Jurkat, Clone E6-1 (cell line): ENCODE measurements around the gene ISM1.

ENCODE experiments used
- DNase-seq: peaks from one replicate; pipeline ENCODE4 v3.0.0-alpha.2; 2011; ENCODE audit warnings: low read depth, low spot score
- H3K4me3 ChIP-seq: 2 replicates; pipeline ENCODE4 v1.5.1; 2011; ENCODE audit warnings: mild to moderate bottlenecking, low read length, control low read depth, moderate library complexity

Gene ISM1

GRCh38 chr20:13295637-13296036 is 74.6 kb downstream of the ISM1 start:
- no peak overlapping the region for H3K4me3 ChIP-seq
- no peak for DNase-seq

GRCh38 chr20:13296070-13296469 is 75.0 kb downstream of the ISM1 start:
- no peak for DNase-seq
- H3K4me3 ChIP-seq, result no peak overlapping the region

GRCh38 chr20:13297147-13297899 is 76.2 kb downstream of the ISM1 start:
- DNase-seq, result no peak
- H3K4me3 ChIP-seq, result no peak overlapping the region

GRCh38 chr20:13298692-13299373 is 77.8 kb downstream of the ISM1 start:
- no peak overlapping the region for H3K4me3 ChIP-seq
- DNase-seq, result no peak

GRCh38 chr20:13299401-13299800 is 78.3 kb downstream of the ISM1 start:
- H3K4me3 ChIP-seq, result no peak overlapping the region
- no peak for DNase-seq

GRCh38 chr20:13301596-13301995 is 80.5 kb downstream of the ISM1 start:
- H3K4me3 ChIP-seq, result no peak overlapping the region
- no peak for DNase-seq

- H3K4me3 ChIP-seq, result no peak overlapping the region
- DNase-seq, result peak; percentile 43
Observed at GRCh38 chr20:13302647-13303450, 81.8 kb downstream of the ISM1 start.

- H3K4me3 ChIP-seq, result no peak overlapping the region
Observed at GRCh38 chr20:13305284-13305683, 84.2 kb downstream of the ISM1 start.

GRCh38 chr20:13307562-13308163 is 86.6 kb downstream of the ISM1 start:
- H3K4me3 ChIP-seq, result no peak overlapping the region
- no peak for DNase-seq

More at GRCh38 chr20:13305284-13305683, 84.2 kb downstream of the ISM1 start:
- no peak for DNase-seq

- H3K4me3 ChIP-seq, result no peak overlapping the region
- DNase-seq, result no peak
Observed at GRCh38 chr20:13312300-13312699, 91.2 kb downstream of the ISM1 start.

GRCh38 chr20:13313201-13313600 is 92.1 kb downstream of the ISM1 start:
- DNase-seq, result no peak
- H3K4me3 ChIP-seq, result no peak overlapping the region

GRCh38 chr20:13317439-13317838 is 96.4 kb downstream of the ISM1 start:
- H3K4me3 ChIP-seq, result no peak overlapping the region
- no peak for DNase-seq

GRCh38 chr20:13318871-13319521 is 97.9 kb downstream of the ISM1 start:
- H3K4me3 ChIP-seq, result no peak overlapping the region
- no peak for DNase-seq

GRCh38 chr20:13320702-13321101 is 99.6 kb downstream of the ISM1 start:
- no peak overlapping the region for H3K4me3 ChIP-seq

GRCh38 chr20:13321416-13321815 is 100.3 kb downstream of the ISM1 start:
- DNase-seq, result no peak
- no peak overlapping the region for H3K4me3 ChIP-seq

More at GRCh38 chr20:13320702-13321101, 99.6 kb downstream of the ISM1 start:
- no peak for DNase-seq

GRCh38 chr20:13322198-13322597 is 101.1 kb downstream of the ISM1 start:
- DNase-seq, result no peak
- no peak overlapping the region for H3K4me3 ChIP-seq

- peak; percentile 8 for DNase-seq
Observed at GRCh38 chr20:13322621-13323020, 101.5 kb downstream of the ISM1 start.

GRCh38 chr20:13325033-13325432 is 104.0 kb downstream of the ISM1 start:
- no peak overlapping the region for H3K4me3 ChIP-seq
- no peak for DNase-seq

More at GRCh38 chr20:13322621-13323020, 101.5 kb downstream of the ISM1 start:
- H3K4me3 ChIP-seq, result no peak overlapping the region

GRCh38 chr20:13325796-13326340 is 104.8 kb downstream of the ISM1 start:
- DNase-seq, result no peak
- no peak overlapping the region for H3K4me3 ChIP-seq
